ENCODE data around the gene HEPACAM. TPM values are rescaled to one million over a fixed set of nuclear protein-coding genes. Genes with fewer than 3 reads are reported as not detected.

HEPACAM gene
- total and polyA plus RNA-seq, 8 donors = 0.04 to 0.31 (median 0.07) TPM; not detected in 3

DNA sequence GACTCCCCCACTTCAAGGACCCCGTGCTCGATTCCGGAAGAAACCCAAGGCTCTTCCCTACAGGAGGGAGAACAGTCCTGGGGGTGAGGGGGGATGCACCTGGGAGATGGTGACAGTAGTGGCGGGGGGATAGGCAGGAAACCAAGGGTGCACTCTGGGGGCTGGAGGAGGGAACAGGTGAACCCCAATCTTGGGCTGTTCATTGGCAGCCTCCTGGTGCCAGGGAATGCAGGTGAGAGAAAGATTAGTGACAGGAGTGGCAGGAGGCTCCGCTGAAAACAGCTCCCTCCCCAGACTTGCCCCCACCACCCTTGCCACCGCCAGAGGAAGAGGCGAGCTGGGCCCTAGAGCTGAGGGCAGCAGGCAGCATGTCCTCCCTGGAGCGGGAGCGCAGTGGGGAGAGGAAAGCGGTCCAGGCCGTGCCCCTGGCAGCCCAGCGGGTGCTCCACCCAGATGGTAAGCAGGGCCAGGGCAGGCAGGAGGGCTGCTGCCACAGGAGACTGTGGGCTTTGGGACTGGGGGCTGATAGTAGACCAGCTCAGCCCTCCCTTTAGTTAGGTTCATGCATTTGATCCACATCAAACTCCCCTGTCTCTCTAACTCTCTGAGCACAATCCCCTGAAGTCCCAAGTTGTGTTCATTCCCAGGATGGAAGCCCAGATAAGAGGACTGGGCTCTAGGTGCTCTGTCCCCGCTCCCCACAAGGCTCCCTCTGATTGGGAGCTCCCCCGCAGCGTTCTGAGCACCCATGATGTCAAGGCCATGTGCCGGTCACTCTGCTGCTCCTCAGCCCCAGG, 56.2 kb downstream of the HEPACAM start:
- TF ChIP-seq, protein P1, sequence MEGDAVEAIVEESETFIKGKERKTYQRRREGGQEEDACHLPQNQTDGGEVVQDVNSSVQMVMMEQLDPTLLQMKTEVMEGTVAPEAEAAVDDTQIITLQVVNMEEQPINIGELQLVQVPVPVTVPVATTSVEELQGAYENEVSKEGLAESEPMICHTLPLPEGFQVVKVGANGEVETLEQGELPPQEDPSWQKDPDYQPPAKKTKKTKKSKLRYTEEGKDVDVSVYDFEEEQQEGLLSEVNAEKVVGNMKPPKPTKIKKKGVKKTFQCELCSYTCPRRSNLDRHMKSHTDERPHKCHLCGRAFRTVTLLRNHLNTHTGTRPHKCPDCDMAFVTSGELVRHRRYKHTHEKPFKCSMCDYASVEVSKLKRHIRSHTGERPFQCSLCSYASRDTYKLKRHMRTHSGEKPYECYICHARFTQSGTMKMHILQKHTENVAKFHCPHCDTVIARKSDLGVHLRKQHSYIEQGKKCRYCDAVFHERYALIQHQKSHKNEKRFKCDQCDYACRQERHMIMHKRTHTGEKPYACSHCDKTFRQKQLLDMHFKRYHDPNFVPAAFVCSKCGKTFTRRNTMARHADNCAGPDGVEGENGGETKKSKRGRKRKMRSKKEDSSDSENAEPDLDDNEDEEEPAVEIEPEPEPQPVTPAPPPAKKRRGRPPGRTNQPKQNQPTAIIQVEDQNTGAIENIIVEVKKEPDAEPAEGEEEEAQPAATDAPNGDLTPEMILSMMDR (IDR thresholded peaks at IDR 0.05) = no peak
- Histone ChIP-seq H3K4me1 (peaks cover 11 to 26% of the 10 kb centered on the region in 2 donors), H3K4me3 (no peak overlapping the region), H3K27me3 (peaks cover 0 to 32% of the 10 kb centered on the region in 2 donors), H3K9me3 (no peaks in the 10 kb centered on the region), H3K27ac (no peak overlapping the region), H3K36me3 (no peaks in the 10 kb centered on the region)
- no peak for ATAC-seq
- no peak for DNase-seq
- intact Hi-C loops (cut with DNase I) = no loop called here

DNA sequence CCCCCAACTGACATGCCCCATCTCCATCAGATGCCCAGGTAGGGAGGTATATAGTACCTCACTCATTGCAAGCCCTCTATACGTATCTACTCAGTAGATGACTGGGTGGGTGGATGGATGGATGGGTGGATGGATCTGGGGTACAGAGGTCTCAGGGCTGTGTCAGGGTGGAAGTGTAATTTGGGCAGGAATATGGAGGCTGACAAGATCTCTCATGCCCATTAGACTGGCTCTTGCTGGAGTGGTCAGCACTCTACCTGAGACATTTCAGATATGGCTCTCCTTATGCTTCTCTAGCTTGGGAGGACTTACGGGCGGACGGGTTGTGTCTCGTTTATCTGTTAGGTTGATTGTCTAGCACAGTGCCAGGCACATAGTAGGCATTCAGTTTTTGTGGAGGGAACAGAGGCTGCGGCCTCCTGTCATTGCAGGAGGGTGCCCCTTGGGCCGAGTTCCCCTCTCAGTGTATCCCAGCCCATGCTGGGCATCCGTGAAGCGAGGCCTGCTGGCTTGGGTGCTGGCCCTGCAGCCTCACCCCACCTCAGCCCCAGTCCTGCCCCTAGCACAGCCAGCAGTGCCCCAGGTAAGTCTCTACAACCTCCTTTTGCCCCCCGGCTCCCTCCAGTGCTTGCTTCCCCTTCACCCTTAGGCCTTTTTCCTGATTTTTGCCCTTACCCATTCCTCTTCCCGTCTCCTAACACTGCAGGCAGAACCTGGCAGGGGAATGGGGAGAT, 56.9 kb downstream of the HEPACAM start:
- TF ChIP-seq, protein P1 (IDR thresholded peaks at IDR 0.05) = no peak
- no peak overlapping the region for H3K27ac ChIP-seq
- H3K36me3 ChIP-seq = no peaks in the 10 kb centered on the region
- H3K9me3 ChIP-seq = no peaks in the 10 kb centered on the region
- intact Hi-C loops (cut with DNase I) = no loop called here
- peaks cover 0 to 39% of the 10 kb centered on the region in 2 donors for H3K27me3 ChIP-seq
- ATAC-seq = no peak
- H3K4me3 ChIP-seq = no peak overlapping the region
- peaks cover 11 to 24% of the 10 kb centered on the region in 2 donors for H3K4me1 ChIP-seq
- no peak for DNase-seq

DNA sequence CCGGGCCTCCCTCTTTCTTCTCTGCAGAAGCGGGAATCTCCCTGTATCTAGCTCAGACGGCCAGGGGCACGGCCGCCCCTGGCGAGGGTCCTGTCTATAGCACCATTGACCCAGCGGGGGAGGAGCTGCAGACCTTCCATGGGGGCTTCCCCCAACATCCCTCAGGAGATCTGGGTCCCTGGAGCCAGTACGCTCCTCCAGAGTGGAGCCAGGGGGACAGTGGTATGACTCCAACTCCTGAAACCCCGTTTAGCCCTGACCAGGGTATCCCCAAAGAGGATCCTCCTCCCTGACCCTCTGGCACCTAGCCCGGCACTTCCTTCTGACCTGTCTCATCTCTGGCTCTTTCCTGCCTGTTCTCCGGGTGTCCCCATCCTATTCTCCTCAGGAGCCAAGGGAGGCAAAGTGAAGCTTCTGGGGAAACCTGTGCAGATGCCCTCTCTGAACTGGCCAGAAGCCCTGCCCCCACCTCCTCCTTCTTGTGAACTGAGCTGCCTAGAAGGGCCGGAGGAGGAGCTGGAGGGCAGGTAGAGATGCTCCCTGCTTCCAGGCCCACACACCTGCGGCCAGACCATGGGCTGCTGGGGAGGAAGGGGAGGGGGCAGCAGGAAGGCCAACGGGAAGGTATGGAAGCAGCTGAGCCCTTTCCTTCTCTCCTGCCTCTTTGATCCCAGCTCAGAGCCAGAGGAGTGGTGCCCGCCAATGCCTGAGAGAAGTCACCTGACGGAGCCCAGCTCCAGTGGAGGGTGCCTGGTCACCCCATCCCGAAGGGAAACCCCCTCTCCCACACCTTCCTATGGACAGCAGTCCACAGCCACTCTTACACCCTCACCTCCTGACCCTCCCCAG, 57.7 kb downstream of the HEPACAM start:
- Histone ChIP-seq H3K4me1 (peaks cover 11 to 23% of the 10 kb centered on the region in 2 donors), H3K27ac (no peak overlapping the region), H3K4me3 (peak overlapping the region in 1 of 2 donors; percentile 43), H3K36me3 (no peaks in the 10 kb centered on the region), H3K9me3 (no peaks in the 10 kb centered on the region), H3K27me3 (peaks cover 0 to 47% of the 10 kb centered on the region in 2 donors)
- intact Hi-C loops (cut with DNase I) = no loop called here
- DNase-seq = no peak
- ATAC-seq = no peak
- TF ChIP-seq, protein P1 (IDR thresholded peaks at IDR 0.05) = no peak

DNA sequence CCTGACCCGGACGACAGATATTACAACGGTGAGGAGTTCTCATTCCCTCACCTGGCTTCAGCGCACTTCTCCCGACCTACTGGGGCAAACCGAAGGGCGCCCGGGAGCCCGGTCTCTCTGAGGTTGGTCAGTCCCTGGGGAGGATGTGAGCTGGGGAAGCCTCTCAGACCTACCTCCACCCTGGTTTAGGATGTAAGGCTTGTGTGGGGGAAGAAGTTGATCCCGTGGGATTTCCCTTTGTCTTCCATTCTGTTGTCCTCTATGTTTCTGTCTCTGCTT, 58.3 kb downstream of the HEPACAM start:
- Histone ChIP-seq H3K9me3 (no peaks in the 10 kb centered on the region), H3K27ac (no peak overlapping the region), H3K27me3 (peaks cover 6 to 53% of the 10 kb centered on the region in 2 donors), H3K36me3 (no peaks in the 10 kb centered on the region), H3K4me3 (peak overlapping the region; percentile 43 to 58), H3K4me1 (peaks cover 11 to 17% of the 10 kb centered on the region in 2 donors)
- no peak for ATAC-seq
- DNase-seq = no peak
- intact Hi-C loops (cut with DNase I) = no loop called here
- TF ChIP-seq, protein P1 (IDR thresholded peaks at IDR 0.05) = no peak
